Non-pigmented ciliary epithelial cell (primary cell): ENCODE results near the gene TMPRSS2.

Experiments used
- DNase-seq: peaks from one replicate; pipeline ENCODE4 v3.0.0-alpha.2; 2010; ENCODE audit warnings: low read depth

The TMPRSS2 gene

DNA sequence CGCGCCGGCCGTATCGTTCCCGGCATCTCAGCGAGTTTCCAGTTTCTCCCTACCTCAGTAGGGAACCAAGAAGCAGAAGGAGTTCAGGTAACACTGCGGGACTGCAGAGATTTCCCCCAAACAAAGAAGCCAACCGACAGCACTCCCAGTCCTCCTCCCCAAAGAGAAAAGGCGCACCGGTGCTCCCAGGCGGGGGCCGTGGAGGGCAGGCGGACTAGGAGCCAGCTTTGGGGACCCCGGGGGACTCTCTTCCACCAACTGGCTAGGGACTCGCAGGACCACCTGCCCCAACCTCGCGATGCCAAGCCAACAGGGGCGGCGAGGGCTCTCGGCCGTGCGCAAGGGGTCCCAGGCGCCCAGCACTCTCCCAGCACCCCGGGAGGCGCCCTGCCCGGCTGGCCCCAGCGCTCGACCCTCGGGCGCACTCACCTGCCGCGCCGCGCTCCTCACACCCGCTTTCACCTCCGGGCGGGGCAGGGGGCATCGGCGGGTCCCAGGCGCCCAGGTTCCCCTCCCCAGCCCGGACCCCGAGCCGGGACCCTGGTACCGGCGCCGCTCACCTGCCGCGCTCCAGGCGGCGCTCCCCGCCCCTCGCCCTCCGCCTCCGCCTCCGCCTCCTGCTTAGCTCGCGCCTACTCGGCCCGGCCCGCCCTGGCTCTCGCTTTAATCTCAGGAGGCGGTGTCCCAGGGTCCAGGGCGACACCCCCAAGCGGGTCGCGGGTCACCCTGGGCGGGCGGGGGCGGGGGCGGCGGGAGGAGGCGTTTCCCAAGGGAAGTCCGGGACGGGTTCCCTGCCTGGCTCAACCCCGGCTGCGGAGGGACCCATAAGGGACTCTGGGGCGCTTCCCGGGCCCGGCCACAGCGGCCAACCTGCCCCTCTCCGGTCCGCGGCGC is at the start of gene TMPRSS2:
Gene TMPRSS2 (minus strand): TSS at position 638 of the 894 bp plus-strand sequence. CDS start 10,025 bp downstream, outside the sequence.
- no peak for DNase-seq

DNA sequence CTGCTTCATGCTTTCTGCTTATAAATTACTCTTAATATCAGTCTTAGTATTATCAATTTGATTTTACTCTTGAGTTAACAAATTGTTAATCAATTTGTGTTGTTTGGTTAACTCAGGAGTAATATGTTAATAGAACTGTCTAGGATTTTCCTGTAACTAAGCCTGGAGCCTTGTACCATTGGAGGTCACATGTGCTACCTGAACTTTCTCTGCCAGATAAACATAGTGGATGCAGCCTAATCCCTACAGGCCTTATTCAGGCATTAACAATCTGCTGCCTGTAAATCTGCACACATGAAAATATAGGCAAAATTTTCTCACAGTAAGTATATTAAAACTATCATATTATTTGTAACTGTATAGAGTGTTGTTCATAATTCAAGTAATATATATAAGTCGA is 47.1 kb upstream of the TMPRSS2 start:
- no peak for DNase-seq

DNA sequence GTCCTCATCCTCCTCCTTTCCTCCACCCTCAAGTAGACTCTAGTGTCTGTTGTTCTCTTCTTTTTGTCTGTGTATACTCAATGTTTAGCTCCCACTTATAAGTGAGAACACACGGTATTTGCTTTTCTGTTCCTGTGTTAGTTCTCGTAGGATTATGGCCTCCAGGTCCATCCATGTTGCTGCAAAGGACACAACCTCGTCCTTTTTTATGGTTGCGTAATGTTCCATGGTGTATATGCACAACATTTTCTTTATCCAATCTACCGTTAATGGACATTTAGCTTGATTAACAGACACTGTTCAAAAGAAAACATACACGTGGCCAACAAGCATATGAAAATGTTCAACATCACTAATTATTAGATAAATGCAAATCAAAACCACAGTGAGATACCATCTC is 44.3 kb upstream of the TMPRSS2 start:
- DNase-seq: no peak

DNA sequence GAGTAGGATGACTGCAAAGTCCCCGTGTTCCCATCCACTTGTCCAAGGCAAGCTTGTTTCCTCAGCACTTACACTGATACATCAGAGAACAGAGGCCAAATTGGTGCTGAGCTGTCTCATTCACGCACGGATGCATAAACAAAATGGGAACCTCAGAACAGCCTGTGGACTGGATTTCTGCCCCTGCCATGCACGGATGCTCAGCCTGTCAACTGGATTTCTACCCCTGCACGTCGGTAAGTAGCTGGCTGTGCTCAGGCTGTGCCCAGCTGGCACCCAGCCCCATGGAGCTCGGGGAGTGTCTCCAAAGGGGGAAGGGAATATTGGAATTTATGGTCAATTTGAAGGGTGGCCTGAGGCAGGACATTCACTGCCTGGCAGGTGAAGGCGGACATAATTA is 40.8 kb upstream of the TMPRSS2 start:
- DNase-seq: no peak

DNA sequence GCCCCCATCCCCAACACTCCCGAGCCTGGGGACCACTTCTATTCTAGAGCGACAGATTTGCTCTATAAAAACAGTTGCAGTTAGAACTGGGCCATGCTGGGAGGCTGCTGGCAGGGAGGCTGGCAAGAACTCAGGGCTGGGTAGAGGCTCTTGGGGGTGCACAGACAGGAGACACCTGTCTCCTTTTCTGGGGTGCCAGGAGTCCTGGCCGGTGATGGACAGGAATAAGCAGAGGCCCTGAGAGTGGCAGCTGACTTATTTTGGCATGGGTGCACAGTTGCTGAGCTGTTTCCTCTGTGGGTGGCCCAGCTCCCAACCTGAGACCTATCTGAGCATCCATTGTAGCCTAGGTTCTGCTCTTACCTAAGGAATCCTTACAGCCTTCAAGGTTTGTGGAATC is 39.2 kb upstream of the TMPRSS2 start:
- DNase-seq: no peak

DNA sequence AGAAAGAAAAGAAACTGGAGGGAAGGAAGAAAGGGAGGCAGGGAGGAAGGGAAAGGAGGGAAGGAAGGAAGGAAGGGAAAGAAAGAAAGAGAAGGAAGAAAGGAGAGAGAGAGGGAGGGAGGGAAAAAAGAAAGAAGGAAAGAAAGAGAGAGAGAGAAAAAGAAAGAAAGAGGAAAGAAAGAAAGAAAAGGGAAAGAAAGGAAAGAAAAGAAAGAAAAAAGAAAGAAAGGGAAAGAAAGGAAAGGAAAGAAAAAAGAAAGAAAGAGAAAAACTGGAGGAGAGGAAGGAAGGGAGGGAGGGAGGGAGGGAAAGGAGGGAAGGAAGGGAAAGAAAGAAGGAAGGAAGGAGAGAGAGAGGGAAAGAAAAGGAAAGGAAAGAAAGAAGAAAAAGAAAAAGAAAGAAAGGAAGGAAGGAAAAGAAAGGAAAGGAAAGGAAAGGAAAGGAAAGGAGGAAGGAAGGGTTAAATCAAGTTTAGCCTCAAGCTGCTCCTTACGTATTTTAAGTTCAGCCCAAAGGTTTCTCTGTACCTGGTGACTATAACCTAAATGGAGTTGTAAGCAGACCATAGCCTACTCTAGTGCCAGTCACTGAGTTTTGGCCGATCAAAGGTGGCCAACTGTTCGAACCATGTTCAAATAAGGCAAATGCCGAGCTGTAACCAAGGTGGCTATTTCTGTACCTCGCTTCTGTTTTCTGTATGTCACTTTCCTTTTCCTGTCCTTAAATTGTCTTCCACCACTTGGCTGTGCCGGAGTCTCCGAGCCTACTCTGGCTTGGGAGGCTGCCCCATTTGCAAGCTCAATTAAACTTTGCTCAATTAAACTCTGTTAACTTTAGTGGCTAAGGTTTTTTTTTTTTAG is 37.8 kb upstream of the TMPRSS2 start:
- DNase-seq: no peak

DNA sequence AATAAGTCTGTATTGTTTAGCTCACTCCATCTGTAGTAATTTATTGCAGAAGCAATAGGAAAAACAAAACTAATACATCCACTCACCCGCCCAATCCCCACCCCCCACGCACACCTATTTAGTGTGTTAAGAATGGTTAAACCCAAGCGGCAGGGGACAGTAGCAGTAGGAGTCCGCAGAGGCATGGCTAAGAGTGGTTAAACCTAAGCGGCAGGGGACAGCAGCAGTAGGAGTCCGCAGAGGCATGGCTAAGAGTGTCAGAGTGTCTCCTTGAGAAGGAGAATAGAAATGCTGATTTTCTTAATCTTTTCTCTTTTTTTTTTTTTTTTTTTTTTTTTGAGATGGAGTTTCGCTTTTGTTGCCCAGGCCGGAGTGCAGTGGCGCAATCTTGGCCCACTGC is 34.8 kb upstream of the TMPRSS2 start:
- DNase-seq: no peak

DNA sequence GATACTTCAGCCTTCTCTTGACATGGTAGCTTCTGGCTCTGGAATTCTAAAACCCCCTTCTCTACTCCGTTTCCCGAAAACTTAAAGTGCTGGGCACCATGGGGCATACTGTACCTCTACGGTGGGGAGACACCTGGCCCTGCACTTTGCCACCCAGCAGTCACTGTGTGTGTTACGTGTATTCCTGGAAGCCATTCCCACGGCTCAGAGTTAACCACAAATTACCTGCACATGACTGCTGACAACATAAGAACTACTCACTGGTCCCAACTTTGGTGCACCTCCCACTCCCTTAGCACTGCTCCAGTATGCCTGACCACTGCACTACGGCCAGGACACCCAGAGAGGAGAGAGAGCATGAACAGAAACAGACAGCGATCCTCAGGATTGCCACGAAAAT is 29.4 kb upstream of the TMPRSS2 start:
- DNase-seq: no peak

DNA sequence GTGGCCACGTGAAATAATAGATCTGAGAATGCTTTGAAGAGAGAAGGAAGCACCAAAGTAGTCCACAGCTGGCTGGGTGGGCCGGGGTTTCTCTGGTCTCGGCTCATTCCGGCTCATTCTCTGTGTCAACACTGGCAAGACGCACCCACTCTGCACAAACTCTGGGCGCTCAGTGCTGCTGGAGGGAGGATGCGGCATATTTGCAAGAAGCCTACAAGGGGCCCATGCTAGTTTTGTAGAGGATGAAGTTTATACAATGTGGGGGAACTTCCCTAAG is 28.8 kb upstream of the TMPRSS2 start:
- no peak for DNase-seq

DNA sequence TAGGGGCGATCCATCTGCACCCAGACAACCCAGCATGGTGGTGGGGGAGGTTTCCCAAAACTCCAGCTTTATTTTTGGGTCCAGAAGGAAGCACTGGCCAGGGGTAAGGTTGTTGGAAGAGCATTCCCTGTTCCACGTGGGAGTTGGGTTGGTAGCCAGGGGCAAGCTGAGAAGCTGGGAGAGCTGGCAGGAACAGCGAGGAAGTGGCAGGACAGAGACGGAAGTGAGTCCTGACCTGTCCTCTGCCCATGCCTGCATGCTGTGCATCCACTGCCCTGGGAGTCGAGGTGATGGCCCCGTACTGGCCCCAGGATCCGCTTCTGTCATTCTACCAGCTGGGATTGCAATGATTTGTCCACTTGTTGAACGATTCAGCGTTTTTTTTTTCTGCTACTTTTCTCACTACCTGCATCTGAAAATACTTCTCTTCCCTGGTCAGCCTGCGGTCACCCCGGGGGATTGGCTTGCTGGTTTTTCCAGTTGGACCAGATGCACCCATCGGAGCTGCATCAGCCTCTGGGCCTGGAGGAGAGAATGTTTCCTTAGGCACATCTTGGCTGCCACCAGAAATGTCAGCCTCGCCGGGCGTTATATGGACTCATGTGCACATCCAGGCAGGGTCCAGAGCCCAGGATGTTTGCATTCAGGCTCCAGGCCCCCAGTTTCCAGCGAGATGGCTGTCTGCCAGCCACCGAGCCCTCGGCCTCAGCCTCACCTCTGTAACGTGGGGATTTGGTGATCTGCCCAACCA is 28.3 kb upstream of the TMPRSS2 start:
- no peak for DNase-seq

DNA sequence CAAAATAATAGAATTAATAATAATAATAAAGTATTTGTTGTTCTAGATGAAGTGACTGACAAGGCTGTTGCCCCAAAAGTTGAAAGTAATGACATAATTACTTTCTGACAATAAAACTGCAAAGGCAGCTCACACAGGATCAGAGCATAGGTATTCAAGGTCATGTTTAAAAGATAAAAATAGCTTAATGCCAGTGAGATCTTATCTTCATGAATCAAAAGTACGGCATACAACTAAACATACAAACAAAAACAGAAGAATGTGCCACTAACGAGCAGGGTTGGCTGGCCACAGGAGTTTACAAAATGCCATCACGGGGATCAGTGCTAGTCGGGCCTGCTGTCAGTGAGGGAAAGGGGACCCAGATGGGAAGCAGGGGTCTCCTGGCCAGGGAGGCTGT is 22.4 kb upstream of the TMPRSS2 start:
- no peak for DNase-seq

DNA sequence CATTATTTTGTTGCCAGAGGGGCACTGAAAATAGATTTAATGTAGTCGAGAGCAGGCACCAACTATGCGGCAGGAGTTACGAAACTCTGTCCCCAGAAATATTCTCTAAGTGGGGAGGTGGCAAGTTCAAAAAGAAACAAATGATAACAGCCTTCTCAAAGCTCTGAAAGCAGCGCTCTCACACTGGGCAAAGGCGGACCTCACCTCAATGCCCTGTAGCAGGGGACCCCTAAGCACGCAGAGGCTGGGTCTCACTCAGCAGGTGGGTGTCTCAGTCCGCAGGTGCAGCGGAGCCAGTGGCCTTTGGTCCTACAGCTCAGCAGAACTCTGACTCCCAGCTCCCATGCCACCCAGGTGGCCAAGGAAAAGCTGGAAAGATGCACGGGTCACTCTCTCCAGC is 21.8 kb upstream of the TMPRSS2 start:
- no peak for DNase-seq

DNA sequence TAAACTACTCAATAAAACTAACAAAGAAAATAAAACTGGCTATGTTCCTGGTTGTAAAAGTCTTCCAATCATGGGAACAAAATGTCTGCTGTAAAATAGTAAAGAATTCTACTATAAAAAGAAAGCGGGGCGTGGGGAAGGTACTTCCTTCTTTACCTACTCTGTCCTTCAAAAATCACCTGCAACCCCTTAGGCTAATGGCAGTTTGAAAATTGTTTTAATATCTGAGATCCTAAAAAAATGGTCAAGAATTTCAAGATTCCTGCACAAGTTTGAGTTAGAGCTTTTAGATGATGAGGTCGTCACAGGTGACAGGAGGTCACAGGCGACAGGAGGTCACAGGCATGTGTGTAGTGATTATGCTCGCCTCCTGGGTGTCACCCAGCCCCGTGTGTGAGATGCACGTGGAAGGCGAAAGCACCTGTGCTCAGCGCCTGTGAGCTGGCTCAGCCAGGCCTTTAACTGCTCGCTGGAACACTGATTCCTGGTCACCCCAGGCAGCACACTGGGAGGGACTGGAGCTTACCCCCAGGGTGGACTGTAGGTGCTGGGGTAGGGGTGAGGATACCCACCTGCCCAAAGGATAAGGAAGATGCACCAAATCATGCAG is 18.6 kb upstream of the TMPRSS2 start:
- DNase-seq: no peak

DNA sequence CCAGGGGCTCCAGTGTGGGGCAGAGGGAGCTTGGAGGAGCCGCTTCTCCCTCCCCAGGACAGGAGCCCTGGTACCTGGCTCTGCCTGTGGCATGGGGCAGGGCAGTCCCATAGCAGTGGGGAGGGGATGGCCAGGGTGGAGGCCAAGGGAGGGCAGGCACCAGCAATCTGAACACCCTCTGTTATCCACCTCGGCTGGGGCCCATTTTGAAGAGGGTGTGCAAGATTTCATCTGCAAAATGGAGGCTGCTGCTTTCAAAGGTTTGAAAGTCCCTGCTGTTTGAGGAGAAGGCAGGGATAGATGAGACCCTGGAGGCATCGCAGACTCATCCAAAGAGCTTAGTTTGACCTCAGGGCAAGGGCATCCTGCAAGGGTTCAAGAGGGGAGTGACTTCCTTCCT is 15.2 kb upstream of the TMPRSS2 start:
- no peak for DNase-seq

DNA sequence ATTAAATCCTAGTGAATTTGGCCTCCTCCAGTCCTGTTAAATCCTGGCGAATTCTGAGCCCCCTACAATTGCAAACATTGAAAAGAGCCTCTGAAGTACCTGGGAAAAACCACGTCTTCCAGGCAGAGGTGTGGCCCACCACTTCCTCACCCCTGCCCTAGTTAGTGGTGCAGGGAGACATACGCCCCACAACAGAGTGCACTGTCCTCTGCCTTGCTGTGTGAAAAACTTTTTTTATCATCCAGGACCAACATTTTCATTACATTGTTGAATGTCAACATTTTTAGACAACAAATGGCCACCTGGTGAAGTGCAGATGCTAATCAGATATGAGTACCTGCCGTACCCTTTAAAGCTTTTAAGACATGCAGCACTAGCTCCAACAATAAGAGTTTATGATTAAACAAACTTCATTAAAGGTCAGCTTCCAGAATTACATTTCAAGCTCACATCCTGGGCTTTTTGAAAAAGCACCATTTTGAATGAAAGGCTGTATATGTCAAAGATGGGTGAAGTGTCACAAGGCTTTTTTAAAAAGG is 13.6 kb upstream of the TMPRSS2 start:
- DNase-seq: no peak

DNA sequence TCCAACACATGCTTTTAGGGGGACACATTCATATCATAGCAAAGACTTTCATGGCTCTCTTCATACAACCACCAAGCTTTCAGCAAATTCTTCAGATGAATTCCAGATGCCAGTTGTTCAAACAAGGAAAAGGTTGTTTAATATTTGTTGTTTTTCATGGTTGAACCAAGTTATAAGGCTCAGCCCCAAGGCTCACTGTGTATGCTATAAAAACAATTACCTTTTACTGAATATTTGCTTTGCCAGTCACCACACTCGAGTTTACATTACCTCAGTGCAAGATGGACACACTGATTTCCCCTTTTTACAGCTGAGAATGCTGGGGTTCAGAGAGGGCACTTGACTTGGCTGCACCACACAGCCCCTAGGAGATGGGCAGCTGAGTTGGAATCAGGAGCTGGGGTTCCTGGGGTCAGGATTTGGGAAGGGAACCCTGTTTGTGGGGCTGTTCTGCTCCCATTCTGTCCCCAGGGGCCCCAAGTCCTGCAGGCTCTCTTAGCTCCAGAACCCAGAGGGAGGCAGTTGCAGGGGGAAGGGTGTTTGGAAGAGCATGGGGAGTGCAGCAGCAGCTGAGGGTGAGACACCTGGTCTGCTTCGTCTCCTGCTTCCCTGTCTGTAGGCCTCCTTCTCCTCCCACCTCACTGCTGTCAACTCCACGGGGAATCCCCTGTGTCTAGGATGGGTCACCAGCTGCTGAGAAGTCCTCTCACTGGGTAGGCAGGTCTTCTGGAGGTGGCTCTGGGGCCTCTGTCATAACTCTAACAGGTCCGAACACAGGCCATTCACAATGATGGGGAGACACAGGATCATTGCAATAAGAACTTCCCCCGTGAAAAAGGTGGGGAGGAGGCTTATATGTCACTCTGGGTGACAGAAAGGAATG is 12.8 kb upstream of the TMPRSS2 start:
- DNase-seq: no peak

DNA sequence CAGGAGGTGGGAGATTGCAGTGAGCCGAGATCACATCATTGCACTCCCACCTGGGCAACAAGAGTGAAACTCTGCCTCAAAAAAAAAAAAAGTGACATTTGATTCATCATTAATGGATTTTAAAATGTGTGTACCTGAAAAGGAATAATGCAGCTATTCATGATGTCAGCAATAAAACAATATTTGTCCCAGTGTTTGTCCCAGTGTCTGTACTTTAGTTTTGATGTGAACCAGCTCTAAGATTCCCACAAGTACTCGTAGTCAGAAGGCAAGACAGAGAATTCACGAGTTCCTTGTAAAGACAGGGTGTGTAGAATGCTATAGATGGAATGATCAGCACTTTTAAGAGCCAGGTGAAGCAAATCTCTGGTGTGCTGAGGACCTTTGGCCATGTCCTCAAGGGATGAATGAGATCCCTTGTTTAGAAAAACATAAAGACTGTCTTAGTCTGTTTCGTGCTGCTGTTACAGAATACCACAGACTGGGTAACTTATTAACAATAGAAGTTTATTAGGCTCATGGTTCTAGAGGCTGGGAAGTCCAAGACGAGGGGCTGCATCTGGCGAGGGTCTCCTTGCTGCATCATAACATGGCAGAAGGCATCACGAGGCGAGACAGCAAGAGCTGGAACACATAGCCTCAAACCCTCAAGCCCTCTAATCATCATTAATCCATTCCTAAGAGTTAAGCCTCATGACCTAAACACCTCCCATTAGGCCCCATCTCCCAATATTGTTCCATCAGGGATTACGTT is 12.0 kb upstream of the TMPRSS2 start:
- DNase-seq: no peak

DNA sequence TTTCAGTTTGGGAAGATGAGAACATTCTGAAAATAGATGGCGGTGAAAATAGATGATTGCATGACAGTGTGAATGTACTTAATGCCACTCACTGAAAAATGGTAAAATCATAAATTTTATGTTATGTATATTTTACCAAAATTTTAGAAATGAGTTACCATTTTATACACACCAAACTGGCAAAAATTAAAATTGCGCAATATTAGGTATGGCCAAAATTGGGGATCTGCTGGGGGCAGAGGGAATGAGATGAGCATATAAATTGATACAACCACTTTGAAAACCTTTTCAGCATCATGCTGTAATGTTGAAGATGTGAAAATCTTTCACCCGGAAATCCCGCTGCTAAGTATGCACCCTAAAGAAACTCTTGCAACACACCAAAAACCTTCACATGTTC is 10.8 kb upstream of the TMPRSS2 start:
- no peak for DNase-seq

DNA sequence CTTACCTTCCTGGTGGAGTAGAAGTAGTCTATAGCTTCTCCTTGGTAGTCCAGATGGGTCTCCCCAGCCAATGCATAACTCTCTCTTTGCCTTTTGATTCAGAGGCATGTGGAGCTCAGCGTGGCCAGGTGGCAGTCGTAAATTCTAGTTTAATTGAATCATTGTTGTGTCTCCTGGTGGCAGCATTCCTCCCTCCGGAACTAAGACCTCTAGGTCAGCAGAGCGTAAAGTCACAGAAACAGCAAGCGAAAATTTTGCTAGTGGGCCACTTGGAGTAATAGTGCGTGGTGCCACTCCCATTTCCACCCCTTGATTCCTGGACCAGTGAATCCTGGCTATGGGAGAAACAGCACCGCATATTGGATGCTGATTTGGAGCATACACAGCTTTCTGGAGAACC is 3.9 kb upstream of the TMPRSS2 start:
- DNase-seq: no peak

DNA sequence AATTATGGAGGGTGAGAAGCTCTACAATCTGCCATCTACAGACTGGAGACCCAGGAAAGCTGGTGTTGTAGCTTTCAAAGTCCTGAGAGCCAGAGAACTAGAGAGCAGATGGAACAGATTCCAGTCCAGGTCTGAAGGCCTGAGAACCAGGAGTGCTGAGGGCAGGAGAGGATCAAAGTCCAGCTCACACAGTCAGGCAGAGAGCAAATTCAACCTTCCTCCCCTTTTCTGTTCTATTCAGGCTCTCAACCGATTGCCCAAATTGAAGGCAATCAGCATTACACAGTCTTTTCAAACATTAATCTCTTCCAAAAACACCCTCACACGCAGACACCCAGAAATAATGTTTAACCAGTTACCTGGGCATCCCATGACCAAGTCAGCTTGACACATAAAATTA is 2.5 kb upstream of the TMPRSS2 start:
- no peak for DNase-seq
